ENCODE measurements around the gene STAU1.

DNA sequence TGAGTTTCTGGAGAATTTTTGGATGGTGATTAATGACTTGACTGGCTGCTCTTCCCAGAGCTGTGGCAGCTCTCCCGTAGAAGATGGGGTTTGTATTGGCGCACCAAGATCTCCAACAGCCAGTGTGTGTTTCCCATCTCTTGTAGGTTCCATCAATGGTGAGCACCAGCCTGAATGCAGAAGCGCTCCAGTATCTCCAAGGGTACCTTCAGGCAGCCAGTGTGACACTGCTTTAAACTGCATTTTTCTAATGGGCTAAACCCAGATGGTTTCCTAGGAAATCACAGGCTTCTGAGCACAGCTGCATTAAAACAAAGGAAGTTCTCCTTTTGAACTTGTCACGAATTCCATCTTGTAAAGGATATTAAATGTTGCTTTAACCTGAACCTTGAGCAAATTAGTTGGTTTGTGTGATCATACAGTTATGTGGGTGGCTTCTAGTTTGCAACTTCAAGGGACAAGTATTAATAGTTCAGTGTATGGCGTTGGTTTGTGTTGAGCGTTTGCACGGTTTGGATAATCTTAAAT lies 91.9 kb downstream of the STAU1 start:
- no peak for TF ChIP-seq NR2F2 (IDR thresholded peaks at IDR 0.05)
- no peak for TF ChIP-seq RAD21 (IDR thresholded peaks at IDR 0.05)
- TF ChIP-seq, protein P1, sequence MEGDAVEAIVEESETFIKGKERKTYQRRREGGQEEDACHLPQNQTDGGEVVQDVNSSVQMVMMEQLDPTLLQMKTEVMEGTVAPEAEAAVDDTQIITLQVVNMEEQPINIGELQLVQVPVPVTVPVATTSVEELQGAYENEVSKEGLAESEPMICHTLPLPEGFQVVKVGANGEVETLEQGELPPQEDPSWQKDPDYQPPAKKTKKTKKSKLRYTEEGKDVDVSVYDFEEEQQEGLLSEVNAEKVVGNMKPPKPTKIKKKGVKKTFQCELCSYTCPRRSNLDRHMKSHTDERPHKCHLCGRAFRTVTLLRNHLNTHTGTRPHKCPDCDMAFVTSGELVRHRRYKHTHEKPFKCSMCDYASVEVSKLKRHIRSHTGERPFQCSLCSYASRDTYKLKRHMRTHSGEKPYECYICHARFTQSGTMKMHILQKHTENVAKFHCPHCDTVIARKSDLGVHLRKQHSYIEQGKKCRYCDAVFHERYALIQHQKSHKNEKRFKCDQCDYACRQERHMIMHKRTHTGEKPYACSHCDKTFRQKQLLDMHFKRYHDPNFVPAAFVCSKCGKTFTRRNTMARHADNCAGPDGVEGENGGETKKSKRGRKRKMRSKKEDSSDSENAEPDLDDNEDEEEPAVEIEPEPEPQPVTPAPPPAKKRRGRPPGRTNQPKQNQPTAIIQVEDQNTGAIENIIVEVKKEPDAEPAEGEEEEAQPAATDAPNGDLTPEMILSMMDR (IDR thresholded peaks at IDR 0.05; ENCODE audit: low read depth, low read length, missing input control): no peak
- TF ChIP-seq HNF4G (IDR thresholded peaks at IDR 0.05): no peak
- no peak for TF ChIP-seq SP1 (IDR thresholded peaks at IDR 0.05)
- TF ChIP-seq FOXA1 (IDR thresholded peaks at IDR 0.05): no peak
- TF ChIP-seq RXRA (IDR thresholded peaks at IDR 0.05): no peak
- TF ChIP-seq, protein P2, sequence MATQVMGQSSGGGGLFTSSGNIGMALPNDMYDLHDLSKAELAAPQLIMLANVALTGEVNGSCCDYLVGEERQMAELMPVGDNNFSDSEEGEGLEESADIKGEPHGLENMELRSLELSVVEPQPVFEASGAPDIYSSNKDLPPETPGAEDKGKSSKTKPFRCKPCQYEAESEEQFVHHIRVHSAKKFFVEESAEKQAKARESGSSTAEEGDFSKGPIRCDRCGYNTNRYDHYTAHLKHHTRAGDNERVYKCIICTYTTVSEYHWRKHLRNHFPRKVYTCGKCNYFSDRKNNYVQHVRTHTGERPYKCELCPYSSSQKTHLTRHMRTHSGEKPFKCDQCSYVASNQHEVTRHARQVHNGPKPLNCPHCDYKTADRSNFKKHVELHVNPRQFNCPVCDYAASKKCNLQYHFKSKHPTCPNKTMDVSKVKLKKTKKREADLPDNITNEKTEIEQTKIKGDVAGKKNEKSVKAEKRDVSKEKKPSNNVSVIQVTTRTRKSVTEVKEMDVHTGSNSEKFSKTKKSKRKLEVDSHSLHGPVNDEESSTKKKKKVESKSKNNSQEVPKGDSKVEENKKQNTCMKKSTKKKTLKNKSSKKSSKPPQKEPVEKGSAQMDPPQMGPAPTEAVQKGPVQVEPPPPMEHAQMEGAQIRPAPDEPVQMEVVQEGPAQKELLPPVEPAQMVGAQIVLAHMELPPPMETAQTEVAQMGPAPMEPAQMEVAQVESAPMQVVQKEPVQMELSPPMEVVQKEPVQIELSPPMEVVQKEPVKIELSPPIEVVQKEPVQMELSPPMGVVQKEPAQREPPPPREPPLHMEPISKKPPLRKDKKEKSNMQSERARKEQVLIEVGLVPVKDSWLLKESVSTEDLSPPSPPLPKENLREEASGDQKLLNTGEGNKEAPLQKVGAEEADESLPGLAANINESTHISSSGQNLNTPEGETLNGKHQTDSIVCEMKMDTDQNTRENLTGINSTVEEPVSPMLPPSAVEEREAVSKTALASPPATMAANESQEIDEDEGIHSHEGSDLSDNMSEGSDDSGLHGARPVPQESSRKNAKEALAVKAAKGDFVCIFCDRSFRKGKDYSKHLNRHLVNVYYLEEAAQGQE (IDR thresholded peaks at IDR 0.05): no peak

All from liver (tissue), 3 donors.